GM19035 (cell line): ENCODE measurements around the gene IRS1.

ENCODE experiments used
- ATAC-seq: cut with Tn5 transposase; IDR thresholded peaks from one replicate; pipeline ENCODE4 v1.9.1; 2021; ENCODE audit not compliant: unreplicated experiment

Gene IRS1

GRCh38 chr2:226791487-226792081 lies 8.0 kb downstream of the IRS1 start:
- ATAC-seq: peak; percentile 95

GRCh38 chr2:226791056-226791486 lies 8.5 kb downstream of the IRS1 start:
- ATAC-seq: peak; percentile 66

GRCh38 chr2:226790431-226790830 lies 9.2 kb downstream of the IRS1 start:
- no peak for ATAC-seq

GRCh38 chr2:226790011-226790410 lies 9.6 kb downstream of the IRS1 start:
- ATAC-seq: no peak

GRCh38 chr2:226788881-226789490 lies 10.6 kb downstream of the IRS1 start:
- no peak for ATAC-seq

- no peak for ATAC-seq
These were observed 11.6 kb downstream of the IRS1 start for GRCh38 chr2:226788064-226788463.

GRCh38 chr2:226783885-226784284 lies 15.7 kb downstream of the IRS1 start:
- no peak for ATAC-seq

GRCh38 chr2:226782092-226782713 lies 17.4 kb downstream of the IRS1 start:
- no peak for ATAC-seq

- ATAC-seq: no peak
These were observed 19.2 kb downstream of the IRS1 start for GRCh38 chr2:226780431-226780830.

GRCh38 chr2:226777611-226778010 lies 22.0 kb downstream of the IRS1 start:
- ATAC-seq: no peak

GRCh38 chr2:226776104-226776503 lies 23.5 kb downstream of the IRS1 start:
- no peak for ATAC-seq

GRCh38 chr2:226775032-226775509 lies 24.5 kb downstream of the IRS1 start:
- no peak for ATAC-seq

GRCh38 chr2:226773291-226773690 lies 26.3 kb downstream of the IRS1 start:
- peak; percentile 36 for ATAC-seq

- peak; percentile 98 for ATAC-seq
These were observed 27.0 kb downstream of the IRS1 start for GRCh38 chr2:226772389-226773179.

- ATAC-seq: no peak
These were observed 28.6 kb downstream of the IRS1 start for GRCh38 chr2:226771067-226771466.

GRCh38 chr2:226767056-226767813 lies 32.4 kb downstream of the IRS1 start:
- no peak for ATAC-seq

- ATAC-seq: no peak
These were observed 33.1 kb downstream of the IRS1 start for GRCh38 chr2:226766352-226767055.

- no peak for ATAC-seq
These were observed 36.3 kb downstream of the IRS1 start for GRCh38 chr2:226763320-226763719.

GRCh38 chr2:226761195-226761583 lies 38.4 kb downstream of the IRS1 start:
- no peak for ATAC-seq
